ENCODE results near the gene ALDH3B2.
"Not testable (repeated sequence)": the region's sequence is repeated elsewhere in the genome, so short reads cannot be mapped to it uniquely, and the experiment has no call there.

The ALDH3B2 gene

GRCh38 chr11:67674442-67674871 is at the start of gene ALDH3B2:
ALDH3B2 (minus strand) TSS chr11:67674623; CDS start chr11:67666935, 7,688 bp downstream.
- no peak for DNase-seq
- H3K4me3 ChIP-seq (ENCODE audit: low read depth, low read length): no peak within 1 kb of the TSS
- no peak for TF ChIP-seq CTCF (IDR thresholded peaks at IDR 0.05; ENCODE audit: low read depth, low read length, missing control alignments)
- H3K27me3 ChIP-seq (replicated peaks): no peaks in the 10 kb centered on the region
- in situ Hi-C loops (cut with HindIII; ENCODE audit: low pct_ligation_motif_present, low sequenced_read_pairs): no loop called here
- no peaks in the 10 kb centered on the region for H3K36me3 ChIP-seq (replicated peaks)
- H3K27ac ChIP-seq: no peak within 1 kb of the TSS

GRCh38 chr11:67723036-67723435 is 48.6 kb upstream of the ALDH3B2 start:
- H3K27me3 ChIP-seq (replicated peaks); H3K4me3 ChIP-seq (ENCODE audit: low read depth, low read length); H3K27ac ChIP-seq; DNase-seq; H3K36me3 ChIP-seq (replicated peaks); in situ Hi-C loops (cut with HindIII; ENCODE audit: low pct_ligation_motif_present, low sequenced_read_pairs): not testable (repeated sequence)

- in situ Hi-C loops (cut with HindIII; ENCODE audit: low pct_ligation_motif_present, low sequenced_read_pairs); DNase-seq: not testable (repeated sequence)
These were observed 41.8 kb upstream of the ALDH3B2 start for GRCh38 chr11:67716226-67716625.

GRCh38 chr11:67715801-67716200 is 41.4 kb upstream of the ALDH3B2 start:
- DNase-seq; H3K36me3 ChIP-seq (replicated peaks); H3K27me3 ChIP-seq (replicated peaks); H3K27ac ChIP-seq; H3K4me3 ChIP-seq (ENCODE audit: low read depth, low read length); in situ Hi-C loops (cut with HindIII; ENCODE audit: low pct_ligation_motif_present, low sequenced_read_pairs): not testable (repeated sequence)

More at GRCh38 chr11:67716226-67716625, 41.8 kb upstream of the ALDH3B2 start:
- not testable (repeated sequence) for H3K36me3 ChIP-seq (replicated peaks); H3K27me3 ChIP-seq (replicated peaks); H3K27ac ChIP-seq; H3K4me3 ChIP-seq (ENCODE audit: low read depth, low read length)

GRCh38 chr11:67713892-67714509 is 39.6 kb upstream of the ALDH3B2 start:
- H3K36me3 ChIP-seq (replicated peaks); in situ Hi-C loops (cut with HindIII; ENCODE audit: low pct_ligation_motif_present, low sequenced_read_pairs); H3K27me3 ChIP-seq (replicated peaks); H3K27ac ChIP-seq; H3K4me3 ChIP-seq (ENCODE audit: low read depth, low read length): not testable (repeated sequence)
- DNase-seq: peak; percentile 23
- TF ChIP-seq CTCF (IDR thresholded peaks at IDR 0.05; ENCODE audit: low read depth, low read length, missing control alignments): peak; percentile 37

GRCh38 chr11:67711676-67712075 is 37.3 kb upstream of the ALDH3B2 start:
- H3K36me3 ChIP-seq (replicated peaks); H3K4me3 ChIP-seq (ENCODE audit: low read depth, low read length); H3K27ac ChIP-seq; in situ Hi-C loops (cut with HindIII; ENCODE audit: low pct_ligation_motif_present, low sequenced_read_pairs); DNase-seq; H3K27me3 ChIP-seq (replicated peaks): not testable (repeated sequence)

- DNase-seq; H3K4me3 ChIP-seq (ENCODE audit: low read depth, low read length); in situ Hi-C loops (cut with HindIII; ENCODE audit: low pct_ligation_motif_present, low sequenced_read_pairs); H3K36me3 ChIP-seq (replicated peaks); H3K27ac ChIP-seq; H3K27me3 ChIP-seq (replicated peaks): not testable (repeated sequence)
These were observed 36.8 kb upstream of the ALDH3B2 start for GRCh38 chr11:67711212-67711611.

GRCh38 chr11:67709806-67710205 is 35.4 kb upstream of the ALDH3B2 start:
- H3K4me3 ChIP-seq (ENCODE audit: low read depth, low read length); H3K27ac ChIP-seq; DNase-seq; H3K27me3 ChIP-seq (replicated peaks); in situ Hi-C loops (cut with HindIII; ENCODE audit: low pct_ligation_motif_present, low sequenced_read_pairs); H3K36me3 ChIP-seq (replicated peaks): not testable (repeated sequence)

- Histone ChIP-seq H3K4me3 (ENCODE audit: low read depth, low read length) (no peak overlapping the region), H3K27ac (no peak overlapping the region), H3K27me3 (replicated peaks) (no peaks in the 10 kb centered on the region), H3K36me3 (replicated peaks) (no peaks in the 10 kb centered on the region)
- in situ Hi-C loops (cut with HindIII; ENCODE audit: low pct_ligation_motif_present, low sequenced_read_pairs): no loop called here
- TF ChIP-seq CTCF (IDR thresholded peaks at IDR 0.05; ENCODE audit: low read depth, low read length, missing control alignments): no peak
- no peak for DNase-seq
These were observed 30.8 kb upstream of the ALDH3B2 start for GRCh38 chr11:67705264-67705663.
